Activated T-helper 1 cell treated with anti-CD3 and anti-CD28 coated beads, Interleukin-12 subunit alpha, Interleukin-12 subunit beta, Interleukin-2, Interleukin-4 antibody, amounts not matched to agents 30 ng/mL and 10 ng/mL and 1 ng/mL, durations not matched to agents 14 hours and 24 hours and 36 hours (primary cell): ENCODE measurements around the gene POMT2. TPM values are rescaled to one million over a fixed set of nuclear protein-coding genes. Genes with fewer than 3 reads are reported as not detected.
"Not testable (repeated sequence)": the region's sequence is repeated elsewhere in the genome, so short reads cannot be mapped to it uniquely, and the experiment has no call there.

Source experiments
- DNase-seq: peaks from one replicate; pipeline ENCODE4 v3.0.0; 2021; ENCODE audit warnings: low spot score
- H3K27ac Mint-ChIP-seq: one replicate; pipeline ENCODE4 v1.8.0; 2021; ENCODE audit warnings: mild to moderate bottlenecking, mixed read lengths
- H3K27me3 Mint-ChIP-seq: one replicate; pipeline ENCODE4 v1.8.0; 2022; ENCODE audit warnings: mild to moderate bottlenecking, moderate library complexity, mixed read lengths; ENCODE audit not compliant: insufficient read depth
- H3K36me3 Mint-ChIP-seq: one replicate; pipeline ENCODE4 v1.8.0; 2021; ENCODE audit warnings: low read depth, mixed read lengths
- H3K4me1 Mint-ChIP-seq: one replicate; pipeline ENCODE4 v1.8.0; 2021; ENCODE audit warnings: low read depth, mixed read lengths
- H3K4me3 Mint-ChIP-seq: one replicate; pipeline ENCODE4 v1.8.0; 2021; ENCODE audit warnings: mild to moderate bottlenecking, moderate library complexity, mixed read lengths
- H3K9me3 Mint-ChIP-seq: one replicate; pipeline ENCODE4 v1.8.0; 2021; ENCODE audit warnings: mixed read lengths
- intact Hi-C: fragments of 100-400 bp; cut with micrococcal nuclease; formaldehyde crosslinking; loops from one replicate; pipeline ENCODE4 v1.15.1; 2024
- total RNA-seq: library from RNA; stranded (reverse); gene quantifications from 2 replicates; pipeline ENCODE4 v1.2.3, GENCODE V29; 2022

POMT2 gene
- total RNA-seq, 1 donor from 2014 or later: 20.5 TPM

- no peak for DNase-seq
- intact Hi-C loops: no loop called here
- H3K4me3 Mint-ChIP-seq: no peak overlapping the region
- no peaks in the 10 kb centered on the region for H3K9me3 Mint-ChIP-seq
- H3K4me1 Mint-ChIP-seq: peaks cover 18% of the 10 kb centered on the region
- no peaks in the 10 kb centered on the region for H3K27me3 Mint-ChIP-seq
- H3K27ac Mint-ChIP-seq: no peak overlapping the region
- H3K36me3 Mint-ChIP-seq: peaks cover 32% of the 10 kb centered on the region
These were observed 18.7 kb upstream of the POMT2 start for GRCh38 chr14:77339407-77339806.

GRCh38 chr14:77338302-77338701, 17.6 kb upstream of the POMT2 start:
- intact Hi-C loops: no loop called here
- peaks cover 32% of the 10 kb centered on the region for H3K36me3 Mint-ChIP-seq
- no peak overlapping the region for H3K27ac Mint-ChIP-seq
- no peak overlapping the region for H3K4me3 Mint-ChIP-seq
- H3K4me1 Mint-ChIP-seq: peaks cover 18% of the 10 kb centered on the region
- DNase-seq: no peak
- H3K27me3 Mint-ChIP-seq: no peaks in the 10 kb centered on the region
- no peaks in the 10 kb centered on the region for H3K9me3 Mint-ChIP-seq

DNA sequence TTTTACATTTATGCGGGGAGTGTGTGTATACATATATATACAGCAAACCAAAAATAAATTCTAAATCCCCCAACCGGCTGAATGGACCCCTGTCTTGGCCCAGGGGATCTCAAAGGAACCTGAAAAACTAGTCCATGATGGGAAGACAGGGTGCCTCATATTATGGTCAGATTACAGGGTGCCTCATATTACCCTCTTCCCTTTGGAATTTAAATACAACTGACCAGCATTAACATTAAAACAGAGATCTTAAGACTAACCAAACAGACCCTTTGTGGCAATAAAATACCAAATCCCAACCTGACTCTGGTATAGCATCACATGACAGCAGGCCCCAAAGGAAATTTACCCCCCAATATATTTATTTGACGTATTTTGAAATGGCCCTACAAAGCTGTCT, 17.2 kb upstream of the POMT2 start:
- peaks cover 32% of the 10 kb centered on the region for H3K36me3 Mint-ChIP-seq
- no peaks in the 10 kb centered on the region for H3K27me3 Mint-ChIP-seq
- H3K4me3 Mint-ChIP-seq: no peak overlapping the region
- H3K4me1 Mint-ChIP-seq: peaks cover 18% of the 10 kb centered on the region
- H3K9me3 Mint-ChIP-seq: no peaks in the 10 kb centered on the region
- intact Hi-C loops: no loop called here
- no peak overlapping the region for H3K27ac Mint-ChIP-seq
- DNase-seq: no peak

DNA sequence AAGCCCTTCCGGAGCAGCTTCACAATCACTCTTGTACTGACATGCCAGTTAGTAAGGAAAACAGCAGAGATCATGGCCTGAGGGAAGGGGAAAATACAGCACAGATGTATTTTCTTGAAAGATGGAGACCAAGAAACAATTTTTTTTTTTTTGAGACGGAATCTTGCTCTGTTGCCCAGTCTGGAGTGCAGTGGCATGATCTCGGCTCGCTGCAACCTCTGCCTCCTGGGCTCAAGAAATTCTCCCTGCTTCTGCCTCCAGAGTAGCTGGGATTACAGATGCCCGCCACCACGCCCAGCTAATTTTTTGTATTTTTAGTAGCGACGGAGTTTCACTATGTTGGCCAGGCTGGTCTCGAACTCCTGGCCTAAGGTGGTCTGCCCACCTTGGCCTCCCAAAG, 16.6 kb upstream of the POMT2 start:
- peaks cover 26% of the 10 kb centered on the region for H3K36me3 Mint-ChIP-seq
- H3K4me3 Mint-ChIP-seq, intact Hi-C loops, H3K9me3 Mint-ChIP-seq, H3K27me3 Mint-ChIP-seq, H3K27ac Mint-ChIP-seq, DNase-seq: not testable (repeated sequence)
- peaks cover 18% of the 10 kb centered on the region for H3K4me1 Mint-ChIP-seq

DNA sequence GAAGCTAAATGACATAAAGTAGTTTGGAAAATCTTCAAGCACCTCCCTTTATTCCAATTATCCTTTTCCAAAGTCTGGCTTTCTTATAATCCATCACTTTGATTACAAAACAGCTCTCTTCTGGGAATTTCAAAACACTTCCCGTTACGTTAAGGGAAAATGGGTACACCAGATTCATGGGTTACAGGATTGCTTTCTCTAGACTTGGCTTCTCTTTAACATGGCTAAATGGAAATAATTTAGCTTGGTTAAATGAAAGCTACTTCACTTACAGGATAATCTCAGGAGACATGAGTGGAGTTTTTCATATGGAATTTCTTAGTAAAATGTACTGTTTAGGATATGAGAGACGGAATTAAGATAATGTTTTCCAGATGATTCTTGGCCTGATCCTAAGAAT, 14.9 kb upstream of the POMT2 start:
- Mint-ChIP-seq H3K36me3 (peaks cover 14% of the 10 kb centered on the region), H3K4me3 (no peak overlapping the region), H3K27me3 (no peaks in the 10 kb centered on the region), H3K4me1 (peaks cover 18% of the 10 kb centered on the region), H3K27ac (no peak overlapping the region), H3K9me3 (no peaks in the 10 kb centered on the region)
- DNase-seq: no peak
- intact Hi-C loops: no loop called here

DNA sequence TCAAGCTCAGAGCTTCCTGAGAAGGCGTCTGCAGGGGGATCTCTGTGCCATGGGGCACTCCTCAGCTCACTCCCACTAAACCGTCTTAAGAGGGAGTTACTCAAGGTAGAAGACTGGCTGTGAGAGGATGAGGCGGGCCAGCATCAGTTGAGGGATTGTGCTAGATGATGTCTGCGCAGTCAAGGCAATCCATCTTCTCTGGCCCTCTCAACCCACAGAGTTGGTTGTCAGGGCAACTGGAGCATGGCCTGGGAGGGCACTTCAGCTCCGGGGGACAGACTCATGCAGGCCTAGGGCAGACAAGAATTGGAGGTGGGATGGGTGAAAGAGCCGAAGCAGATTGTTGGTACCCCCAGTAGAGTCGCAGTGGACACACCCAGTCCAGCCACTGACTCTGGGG, 9.2 kb upstream of the POMT2 start:
- no peak overlapping the region for H3K27ac Mint-ChIP-seq
- intact Hi-C loops: no loop called here

DNA sequence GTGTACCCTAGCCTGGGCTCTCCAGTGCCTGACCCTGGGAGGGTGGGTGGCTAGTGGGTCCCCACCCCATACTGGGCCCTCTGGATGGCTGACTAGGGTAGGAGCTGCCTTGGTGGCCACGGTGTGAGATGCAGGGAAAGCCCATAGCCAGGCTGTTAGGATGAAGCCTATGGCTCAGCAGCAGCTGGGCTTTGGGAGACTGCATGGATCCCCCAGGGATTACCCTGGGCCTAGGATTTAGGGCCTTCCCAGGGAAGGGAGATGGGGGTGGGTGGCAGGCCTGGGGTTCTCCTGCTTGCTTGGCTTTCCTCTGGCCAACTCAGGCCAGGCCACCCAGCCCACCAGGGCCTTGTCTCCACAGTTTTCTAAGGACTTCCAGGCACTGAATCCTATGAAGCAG, 6.4 kb upstream of the POMT2 start:
- no peak overlapping the region for H3K27ac Mint-ChIP-seq
- peaks cover 5% of the 10 kb centered on the region for H3K4me1 Mint-ChIP-seq
- intact Hi-C loops: no loop called here
- H3K36me3 Mint-ChIP-seq: no peaks in the 10 kb centered on the region
- no peak for DNase-seq
- H3K9me3 Mint-ChIP-seq: no peaks in the 10 kb centered on the region
- no peaks in the 10 kb centered on the region for H3K27me3 Mint-ChIP-seq
- no peak overlapping the region for H3K4me3 Mint-ChIP-seq

More for the DNA sequence above, 9.2 kb upstream of the POMT2 start:
- no peaks in the 10 kb centered on the region for H3K9me3 Mint-ChIP-seq
- no peaks in the 10 kb centered on the region for H3K4me1 Mint-ChIP-seq
- H3K27me3 Mint-ChIP-seq: no peaks in the 10 kb centered on the region
- H3K4me3 Mint-ChIP-seq: no peak overlapping the region
- DNase-seq: no peak
- H3K36me3 Mint-ChIP-seq: no peaks in the 10 kb centered on the region

DNA sequence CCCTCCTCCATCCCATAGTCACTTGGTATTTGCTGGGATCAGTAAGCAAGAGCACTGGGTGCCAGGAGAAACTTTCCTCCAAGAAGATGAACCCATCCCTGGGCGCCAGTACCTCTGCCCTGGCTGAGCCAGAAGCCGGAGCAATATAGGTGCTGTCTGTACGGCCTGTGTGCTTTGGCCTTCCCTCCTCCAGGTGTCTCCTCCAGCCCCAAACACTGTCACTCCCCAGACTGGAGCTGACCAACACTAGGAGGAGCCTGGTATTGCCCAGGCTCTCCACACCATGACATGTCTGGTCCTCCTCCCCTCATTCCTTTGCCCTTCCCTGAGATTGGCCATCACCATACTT, 5.0 kb upstream of the POMT2 start:
- DNase-seq: no peak
- H3K27me3 Mint-ChIP-seq: no peaks in the 10 kb centered on the region
- no peaks in the 10 kb centered on the region for H3K9me3 Mint-ChIP-seq
- H3K27ac Mint-ChIP-seq: no peak overlapping the region
- H3K4me3 Mint-ChIP-seq: no peak overlapping the region
- H3K36me3 Mint-ChIP-seq: no peaks in the 10 kb centered on the region
- H3K4me1 Mint-ChIP-seq: peaks cover 9% of the 10 kb centered on the region
- intact Hi-C loops: no loop called here

DNA sequence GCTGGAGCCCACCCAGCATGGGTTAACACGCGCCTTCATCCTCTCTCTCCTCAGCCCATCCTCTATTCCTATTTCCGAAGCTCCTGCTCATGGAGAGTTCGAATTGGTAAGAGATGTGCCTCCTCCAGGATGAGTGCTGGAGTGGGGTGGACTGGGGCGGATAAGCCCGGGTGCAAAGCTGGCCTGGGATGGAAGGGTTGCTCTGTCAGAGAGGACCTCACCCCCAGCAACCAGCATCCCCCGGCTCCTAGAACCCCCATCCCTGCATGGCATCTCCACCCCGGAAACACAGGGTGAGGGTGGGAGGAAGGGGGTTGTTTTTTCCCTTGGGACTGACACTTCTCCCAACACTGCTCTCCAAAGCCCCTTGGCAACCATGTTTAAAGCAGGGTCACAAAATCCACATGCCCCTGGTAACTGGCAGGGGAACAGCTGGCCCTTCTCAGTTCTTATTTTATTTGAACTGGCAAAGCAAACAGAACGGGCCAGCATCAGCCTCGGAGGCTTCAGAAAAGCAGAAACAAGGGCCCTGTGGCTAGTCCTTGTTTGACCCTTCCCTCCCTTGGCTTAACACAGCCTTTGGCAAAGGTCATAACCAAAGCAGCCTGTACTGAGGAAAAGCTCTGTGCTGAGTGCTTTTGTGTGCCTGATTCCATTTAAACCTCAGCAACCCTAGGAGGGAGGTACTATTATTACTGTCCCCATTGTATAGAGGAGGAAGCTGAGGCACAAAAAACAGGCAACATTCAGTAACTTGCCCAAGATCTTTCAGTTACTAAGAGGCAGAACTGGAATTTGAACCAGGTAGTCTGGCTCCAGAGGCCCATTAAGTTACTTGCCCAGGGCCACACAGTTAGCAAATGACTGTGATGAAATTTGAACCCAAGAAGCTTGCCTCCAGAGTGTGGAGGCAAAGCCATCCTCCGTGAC, 4.4 kb upstream of the POMT2 start:
- Mint-ChIP-seq H3K4me3 (no peak overlapping the region), H3K27me3 (no peaks in the 10 kb centered on the region), H3K9me3 (no peaks in the 10 kb centered on the region), H3K27ac (no peak overlapping the region), H3K4me1 (peaks cover 10% of the 10 kb centered on the region), H3K36me3 (no peaks in the 10 kb centered on the region)
- no peak for DNase-seq
- intact Hi-C loops: loop anchor here (5.0 kb wide), 3 partner anchors 227 to 477 kb away; partner anchors contain the start of gene ADCK1

DNA sequence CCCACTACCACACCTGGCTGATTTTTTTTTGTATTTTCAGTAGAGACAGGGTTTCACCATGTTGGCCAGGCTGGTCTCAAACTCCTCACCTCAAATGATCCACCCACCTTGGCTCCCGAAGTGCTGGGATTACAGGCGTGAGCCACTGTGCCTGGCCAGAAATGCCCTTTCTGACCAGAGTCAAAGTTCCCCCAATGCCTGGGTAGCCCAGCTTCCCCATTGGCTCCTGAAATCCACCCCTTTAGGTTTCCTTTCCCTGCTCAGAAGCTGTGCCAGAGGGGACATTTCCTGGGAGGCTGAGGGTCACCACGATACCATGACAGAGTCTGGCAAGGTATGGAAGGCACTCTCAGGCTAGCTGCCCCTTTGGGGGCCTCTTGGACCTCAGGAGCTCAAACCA, 3.6 kb upstream of the POMT2 start:
- Mint-ChIP-seq H3K4me1 (peaks cover 18% of the 10 kb centered on the region), H3K4me3 (no peak overlapping the region), H3K27ac (no peak overlapping the region), H3K36me3 (no peaks in the 10 kb centered on the region), H3K9me3 (no peaks in the 10 kb centered on the region), H3K27me3 (no peaks in the 10 kb centered on the region)
- DNase-seq: no peak
- intact Hi-C loops: loop anchor here (5.0 kb wide), 3 partner anchors 228 to 478 kb away; partner anchors contain the start of gene ADCK1

DNA sequence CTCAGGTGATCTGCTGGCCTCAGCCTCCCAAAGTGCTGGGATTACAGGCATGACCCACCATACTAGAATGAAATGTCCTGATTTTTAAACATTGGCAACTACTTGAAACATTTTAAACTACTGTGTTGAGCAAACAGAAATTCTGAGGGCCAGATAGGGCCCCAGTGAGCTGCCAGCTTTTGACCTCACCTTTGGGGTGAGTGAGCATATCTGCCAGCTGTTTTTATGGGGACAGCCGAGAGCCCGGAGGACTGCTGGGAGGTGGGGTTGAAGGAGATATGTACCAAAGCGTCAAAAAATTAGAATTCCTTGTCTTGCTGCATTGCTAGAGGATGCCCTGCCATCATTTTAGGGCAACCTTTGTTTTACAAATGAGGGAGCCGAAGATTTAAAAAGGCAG, 2.9 kb upstream of the POMT2 start:
- peaks cover 22% of the 10 kb centered on the region for H3K4me1 Mint-ChIP-seq
- H3K36me3 Mint-ChIP-seq: no peaks in the 10 kb centered on the region
- H3K27me3 Mint-ChIP-seq: no peaks in the 10 kb centered on the region
- no peaks in the 10 kb centered on the region for H3K9me3 Mint-ChIP-seq
- intact Hi-C loops: loop anchor here (5.0 kb wide), 3 partner anchors 229 to 479 kb away; partner anchors contain the start of gene ADCK1
- no peak overlapping the region for H3K27ac Mint-ChIP-seq
- no peak for DNase-seq
- H3K4me3 Mint-ChIP-seq: no peak overlapping the region

GRCh38 chr14:77322951-77323350, 2.3 kb upstream of the POMT2 start:
- intact Hi-C loops: loop anchor here (5.0 kb wide), 3 partner anchors 229 to 479 kb away; partner anchors contain the start of gene ADCK1
- Mint-ChIP-seq H3K36me3 (no peaks in the 10 kb centered on the region), H3K4me3 (no peak overlapping the region), H3K27ac (no peak overlapping the region), H3K9me3 (no peaks in the 10 kb centered on the region), H3K27me3 (no peaks in the 10 kb centered on the region), H3K4me1 (peaks cover 22% of the 10 kb centered on the region)
- no peak for DNase-seq

DNA sequence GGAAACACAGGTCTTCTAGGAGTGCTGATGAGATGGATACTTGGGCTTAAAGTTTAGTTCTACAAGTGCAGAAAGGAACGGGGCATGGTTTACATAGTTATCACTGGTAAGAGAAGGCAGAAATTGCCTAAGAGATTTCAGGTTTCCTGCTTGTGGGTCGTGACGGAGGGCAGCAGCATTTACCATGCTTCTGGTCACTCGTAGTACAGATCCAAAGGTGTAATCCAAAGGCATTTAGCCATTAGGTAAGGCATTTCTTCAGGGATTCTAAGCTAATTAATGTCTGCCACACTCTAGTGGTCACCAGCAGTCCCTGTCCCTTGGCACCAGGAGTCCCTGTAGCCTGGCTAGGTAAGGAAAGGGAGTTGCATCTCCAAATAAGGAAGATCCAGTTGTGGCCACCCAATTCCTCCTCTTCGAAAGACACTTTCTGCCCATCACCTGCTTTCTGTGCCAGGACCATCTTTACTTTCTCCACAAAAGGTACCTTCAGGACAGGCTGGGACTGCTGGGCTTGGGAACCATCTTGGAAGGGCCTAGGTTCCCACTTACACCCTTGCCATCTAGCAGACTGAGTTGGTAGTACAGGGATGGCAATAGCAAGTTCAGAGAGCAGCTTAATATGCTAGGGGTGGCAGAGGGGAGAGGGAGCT, 1.7 kb upstream of the POMT2 start:
- Mint-ChIP-seq H3K4me1 (peaks cover 22% of the 10 kb centered on the region), H3K36me3 (no peaks in the 10 kb centered on the region), H3K27me3 (no peaks in the 10 kb centered on the region), H3K9me3 (no peaks in the 10 kb centered on the region), H3K4me3 (peak overlapping the region; percentile 92), H3K27ac (peak overlapping the region; percentile 99)
- intact Hi-C loops: loop anchor here (5.0 kb wide), 3 partner anchors 230 to 480 kb away; partner anchors contain the start of gene ADCK1
- no peak for DNase-seq
